SK-N-MC (cell line): ENCODE measurements around the gene RNF187.

Experiments
- EZH2 ChIP-seq: fragments of 200-600 bp; sonication (generic); IDR thresholded peaks from one replicate; pipeline ENCODE4 v1.6.1; 2017; ENCODE audit warnings: antibody characterized with exemption
- POLR2AphosphoS5 ChIP-seq: IDR thresholded peaks from 2 replicates; pipeline ENCODE4 v1.6.1; 2012; ENCODE audit warnings: mild to moderate bottlenecking, low read depth, low read length, borderline replicate concordance

DNA sequence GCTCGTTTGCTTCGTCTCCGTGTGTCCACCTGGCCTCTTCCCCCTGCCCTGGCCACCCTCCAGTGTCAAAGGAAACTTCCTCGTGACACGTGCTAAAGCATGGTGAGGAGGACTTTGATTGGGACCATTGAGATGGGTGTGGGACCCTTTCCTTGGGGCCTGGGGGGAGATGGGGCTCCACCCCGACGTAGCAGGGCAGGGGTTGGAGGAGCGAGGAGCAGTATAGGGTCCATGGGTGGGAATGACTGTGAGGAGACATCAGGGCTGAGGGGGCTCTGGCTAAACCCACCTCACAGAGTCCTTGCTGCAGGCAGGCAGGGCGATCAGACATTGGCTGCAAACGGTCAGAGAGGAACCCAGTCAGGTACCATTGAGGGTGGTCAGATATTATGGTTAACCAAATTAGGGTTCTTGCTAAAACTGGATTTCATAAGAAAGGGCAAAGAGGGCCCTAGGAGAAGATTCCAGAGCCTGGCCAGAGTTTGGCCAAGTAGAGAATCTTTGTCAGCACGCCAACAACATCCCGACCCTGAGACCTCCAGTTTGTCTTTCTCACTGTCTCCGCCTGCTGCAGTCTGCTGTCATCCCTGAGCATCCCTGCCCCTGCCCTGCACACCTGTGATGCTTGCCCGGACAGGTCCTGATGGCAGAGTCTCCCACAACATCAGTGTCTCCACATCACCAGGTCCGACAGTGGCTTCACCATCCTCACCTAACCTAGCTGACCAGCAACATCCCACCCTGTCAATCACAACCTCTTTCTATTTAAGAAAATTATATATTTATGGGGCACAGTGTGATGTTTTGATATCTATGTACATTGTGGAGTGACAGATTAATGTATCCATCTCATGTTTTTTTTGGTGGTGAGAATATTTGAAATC is 8.0 kb downstream of the RNF187 start:
- TF ChIP-seq EZH2 (no peak), POLR2AphosphoS5 (no peak)
